Astrocyte (in vitro differentiated cells and primary cell): ENCODE measurements around the gene SEMA4B.

Experiments
- CTCF ChIP-seq: IDR thresholded peaks from 2 replicates; pipeline ENCODE4 v1.5.1; 2011; ENCODE audit warnings: low read depth, mild to moderate bottlenecking, inconsistent platforms, low read length, moderate library complexity; ENCODE audit not compliant: insufficient read depth
- EZH2 ChIP-seq: IDR thresholded peaks from 2 replicates; pipeline ENCODE4 v1.6.1; 2012; ENCODE audit warnings: mild to moderate bottlenecking, low read length, inconsistent platforms; ENCODE audit not compliant: insufficient read depth

- TF ChIP-seq CTCF: no peak
- no peak for TF ChIP-seq EZH2
These were observed 1.8 kb downstream of the SEMA4B start for GRCh38 chr15:90202929-90203328.
